Adrenal gland (tissue), 12 donors: ENCODE measurements around the gene PRR20G. TPM values are rescaled to one million over a fixed set of nuclear protein-coding genes. Genes with fewer than 3 reads are reported as not detected.
"Not testable (repeated sequence)": the region's sequence is repeated elsewhere in the genome, so short reads cannot be mapped to it uniquely, and the experiment has no call there.

Source experiments
- DNase-seq, 7 donors: peaks; one replicate each; pipeline ENCODE4 v3.0.0-alpha.2; 2019 to 2020
- H3K27ac ChIP-seq, 5 donors: fragments of 200-600 bp; sonication (generic) in 4 of 5; 1 replicate in 3 of 5; 2 replicates in 2 of 5; pipeline versions ENCODE4 v1.5.1 to v1.8.0; 2016 to 2020; ENCODE audit warnings: mild to moderate bottlenecking in 1 of 5
- H3K27me3 ChIP-seq: fragments of 200-600 bp; 2 replicates; pipeline ENCODE4 v1.8.0; 2021
- H3K36me3 ChIP-seq, 2 donors: fragments of 200-600 bp; replicated peaks in 1 of 2; 1 replicate in 1 of 2; 2 replicates in 1 of 2; pipeline versions ENCODE4 v1.5.1 to v1.8.0; 2018 to 2022
- H3K4me1 ChIP-seq, 2 donors: fragments of 200-600 bp; replicated peaks in 1 of 2; 1 replicate in 1 of 2; 2 replicates in 1 of 2; pipeline versions ENCODE4 v1.5.1 to v1.8.0; 2018 to 2021
- H3K4me3 ChIP-seq, 4 donors: fragments of 200-600 bp; sonication (generic) in 3 of 4; one replicate each; pipeline ENCODE4 v1.5.1; 2016 to 2018
- H3K9me3 ChIP-seq, 3 donors: fragments of 200-600 bp; sonication (generic) in 1 of 3; replicated peaks in 1 of 3; 1 replicate in 2 of 3; 2 replicates in 1 of 3; pipeline versions ENCODE4 v1.5.1 to v1.8.0; 2016 to 2021
- CTCF ChIP-seq, 6 experiments: fragments of 450-650 bp in 4 of 6; fragments of 200-600 bp in 2 of 6; sonication (generic) in 1 of 6; IDR thresholded peaks; 1 replicate in 5 of 6; 2 replicates in 1 of 6; pipeline versions ENCODE4 v1.5.1 to v1.8.0; 2016 to 2021; ENCODE audit warnings: antibody characterized with exemption in 6 of 6, mild to moderate bottlenecking in 2 of 6, moderate library complexity in 1 of 6
- POLR2A ChIP-seq, 2 donors: fragments of 450-650 bp; IDR thresholded peaks; one replicate each; pipeline ENCODE4 v1.6.1; 2017; ENCODE audit warnings: antibody characterized with exemption in 2 of 2, mild to moderate bottlenecking in 2 of 2, moderate library complexity in 1 of 2
- WGBS, 4 donors: extraction: QIAGEN DNeasy Blood & Tissue Kit in 2 of 4; methylation state at CpG; one replicate each; pipeline versions ENCODE4 v1.1.5 to v1.1.7; 2013 to 2017; 5-methylcytosine and 5-hydroxymethylcytosine counted together
- intact Hi-C, 2 donors: fragments of 100-400 bp; cut with DNase I; formaldehyde crosslinking; loops; one replicate each; pipeline versions ENCODE4 v1.14.1 to v1.15.0; 2022 to 2023
- polyA plus RNA-seq, 3 donors: library from polyadenylated mRNA; stranded (reverse); fragments of 200-250 nt in 2 of 3; fragments of 350-450 nt in 1 of 3; fragmentation: Illumina TruSeq in 1 of 3; extraction: RNeasy Lipid Tissue Mini Kit (QIAGEN cat#74804) in 1 of 3; gene quantifications; one replicate each; pipeline ENCODE4 v1.2.3, GENCODE V29; 2013 to 2014
- total RNA-seq, 9 donors: library from RNA; depleted of rRNA in 4 of 9; stranded (reverse); fragments of >200 nt in 4 of 9; fragments of 120-200 nt in 1 of 9; fragmentation: NEBNext Ultra II Directional in 1 of 9; extraction: Animal tissue kit (Norgen Biotek cat#: 25700) in 1 of 9; gene quantifications; one replicate each; pipeline versions ENCODE4 v1.1.0 to v1.2.4, GENCODE V29; 2013 to 2023
- donor health status: healthy with polysubstance abuse.
- donor health status: Bipolar disorder and iron deficiency.
- donor health status: DM: yes; HTN: yes; CAD: no.
- donor health status: DM: no; HTN: no; CAD: no.
- donor health status: DM: no; HTN: no; CAD: no.
- donor health status: DM: yes; HTN: yes; CAD: no.

PRR20G gene
- total and polyA plus RNA-seq, 12 donors, result not detected

- TF ChIP-seq POLR2A (IDR thresholded peaks at IDR 0.05), result no peak
- TF ChIP-seq CTCF (IDR thresholded peaks at IDR 0.05), result no peak
- Histone ChIP-seq H3K9me3 (no peaks in the 10 kb centered on the region), H3K36me3 (no peaks in the 10 kb centered on the region), H3K27me3 (no peaks in the 10 kb centered on the region), H3K4me1 (no peaks in the 10 kb centered on the region), H3K4me3 (no peak overlapping the region), H3K27ac (no peak overlapping the region)
- 75 to 78% (median 75%) methylated on average over 5 of the region's 5 CpGs for WGBS, 4 donors
- DNase-seq, result no peak
- intact Hi-C loops, result no loop called here
Measured at GRCh38 chr3:127296959-127297358, 9.1 kb upstream of the PRR20G start.

GRCh38 chr3:127296166-127296565 is 8.3 kb upstream of the PRR20G start:
- no peaks in the 10 kb centered on the region for H3K9me3 ChIP-seq
- WGBS, 4 donors, result 56 to 77% (median 72%) methylated on average over 3 of the region's 3 CpGs
- H3K27ac ChIP-seq, result no peak overlapping the region
- no peaks in the 10 kb centered on the region for H3K27me3 ChIP-seq
- no peaks in the 10 kb centered on the region for H3K4me1 ChIP-seq
- no peak for DNase-seq
- H3K36me3 ChIP-seq, result no peaks in the 10 kb centered on the region
- intact Hi-C loops, result no loop called here
- H3K4me3 ChIP-seq, result no peak overlapping the region
- TF ChIP-seq POLR2A (IDR thresholded peaks at IDR 0.05), result no peak
- no peak for TF ChIP-seq CTCF (IDR thresholded peaks at IDR 0.05)

DNA sequence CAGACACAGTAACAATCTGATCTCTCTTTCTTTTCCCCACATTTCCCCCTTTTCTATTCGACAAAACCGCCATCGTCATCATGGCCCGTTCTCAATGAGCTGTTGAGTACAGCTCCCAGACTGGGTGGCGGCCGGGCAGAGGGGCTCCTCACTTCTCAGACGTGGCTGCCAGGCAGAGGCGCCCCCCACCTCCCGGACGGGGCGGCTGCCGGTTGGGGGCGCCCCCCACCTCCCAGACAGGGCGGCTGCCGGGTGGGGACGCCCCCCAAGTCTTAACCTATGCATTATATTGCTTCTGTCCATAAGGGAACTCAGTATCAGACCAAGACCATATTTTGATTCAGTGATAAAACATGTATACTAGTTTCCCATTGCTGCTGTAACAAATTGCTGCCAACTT is 5.8 kb upstream of the PRR20G start:
- H3K4me1 ChIP-seq, H3K36me3 ChIP-seq, H3K27me3 ChIP-seq, DNase-seq, H3K4me3 ChIP-seq, H3K27ac ChIP-seq, H3K9me3 ChIP-seq, intact Hi-C loops: not testable (repeated sequence)
- 80 to 90% (median 85%) methylated on average over 4 to 16 of the region's 16 CpGs for WGBS, 4 donors

- Histone ChIP-seq H3K4me1 (no peaks in the 10 kb centered on the region), H3K36me3 (no peaks in the 10 kb centered on the region), H3K27me3 (no peaks in the 10 kb centered on the region), H3K9me3 (no peaks in the 10 kb centered on the region), H3K27ac (no peak overlapping the region), H3K4me3 (no peak overlapping the region)
- TF ChIP-seq CTCF (IDR thresholded peaks at IDR 0.05) (no peak), POLR2A (IDR thresholded peaks at IDR 0.05) (no peak)
- DNase-seq, result no peak
- intact Hi-C loops, result no loop called here
Measured at GRCh38 chr3:127291611-127292010, 3.8 kb upstream of the PRR20G start.

GRCh38 chr3:127291114-127291513 is 3.3 kb upstream of the PRR20G start:
- H3K4me3 ChIP-seq, result no peak overlapping the region
- H3K27ac ChIP-seq, result no peak overlapping the region
- no peak for DNase-seq
- intact Hi-C loops, result no loop called here
- no peaks in the 10 kb centered on the region for H3K9me3 ChIP-seq
- WGBS, 4 donors, result 59 to 87% (median 81%) methylated on average over 1 of the region's 1 CpG
- TF ChIP-seq CTCF (IDR thresholded peaks at IDR 0.05) (no peak), POLR2A (IDR thresholded peaks at IDR 0.05) (no peak)
- H3K36me3 ChIP-seq, result no peaks in the 10 kb centered on the region
- H3K4me1 ChIP-seq, result no peaks in the 10 kb centered on the region
- H3K27me3 ChIP-seq, result no peaks in the 10 kb centered on the region
